MCF 10A (cell line): ENCODE measurements around the gene TCF12. TPM values are rescaled to one million over a fixed set of nuclear protein-coding genes. Genes with fewer than 3 reads are reported as not detected.

Experiments used
- BruUV-seq: library from RNA; stranded (reverse); fragments of 400-500 nt; replicated peaks from 2 replicates; lab custom pipeline; 2021; lab: Mats Ljungman, UMichigan
- CTCF ChIA-PET: fragments of 300-600 bp; sonication (Branson Sonifier 250); formaldehyde crosslinking; extraction: SDS; loops from one replicate; lab custom pipeline; 2021; ENCODE audit warnings: antibody characterized with exemption, inconsistent platforms; lab: Yijun Ruan, JAX
- POLR2A ChIA-PET: fragments of 300-600, 350-650 bp; sonication (Branson Sonifier 250); formaldehyde crosslinking; extraction: SDS; loops from one replicate; lab custom pipeline; 2020; ENCODE audit warnings: antibody characterized with exemption, inconsistent platforms; lab: Yijun Ruan, JAX
- DNase-seq: peaks from one replicate; pipeline ENCODE4 v3.0.0-alpha.2; 2018; ENCODE audit not compliant: unreplicated experiment
- H3K27ac Mint-ChIP-seq: one replicate; pipeline ENCODE4 v1.8.0; 2022; ENCODE audit warnings: mild to moderate bottlenecking, low read depth, mixed read lengths; ENCODE audit not compliant: unreplicated experiment
- H3K27me3 Mint-ChIP-seq: one replicate; pipeline ENCODE4 v1.8.0; 2022; ENCODE audit warnings: mixed read lengths; ENCODE audit not compliant: insufficient read depth, unreplicated experiment
- H3K36me3 Mint-ChIP-seq: one replicate; pipeline ENCODE4 v1.8.0; 2022; ENCODE audit warnings: mild to moderate bottlenecking, moderate library complexity, mixed read lengths; ENCODE audit not compliant: insufficient read depth, unreplicated experiment
- H3K4me1 Mint-ChIP-seq: one replicate; pipeline ENCODE4 v1.8.0; 2022; ENCODE audit warnings: mixed read lengths; ENCODE audit not compliant: insufficient read depth, unreplicated experiment
- H3K4me3 Mint-ChIP-seq: one replicate; pipeline ENCODE4 v1.8.0; 2022; ENCODE audit warnings: mild to moderate bottlenecking, moderate library complexity, mixed read lengths; ENCODE audit not compliant: unreplicated experiment
- H3K9me3 Mint-ChIP-seq: one replicate; pipeline ENCODE4 v1.8.0; 2022; ENCODE audit warnings: mixed read lengths; ENCODE audit not compliant: unreplicated experiment
- CTCF ChIP-seq: fragments of 200-600 bp; IDR thresholded peaks from one replicate; pipeline ENCODE4 v1.8.0; 2022; ENCODE audit warnings: antibody characterized with exemption, mild to moderate bottlenecking; ENCODE audit not compliant: unreplicated experiment
- intact Hi-C: fragments of 100-400 bp; cut with micrococcal nuclease; formaldehyde crosslinking; loops from 2 replicates; pipeline ENCODE4 v1.14.1; 2022
- total RNA-seq: library from RNA; stranded (reverse); gene quantifications from 2 replicates; pipeline ENCODE4 v1.2.3, GENCODE V29; 2022

TCF12 gene
- total RNA-seq, 1 experiment from 2014 or later = 140 TPM

- no peaks in the 10 kb centered on the region for H3K4me1 Mint-ChIP-seq
- H3K9me3 Mint-ChIP-seq = no peaks in the 10 kb centered on the region
- peaks cover 11% of the 10 kb centered on the region for H3K36me3 Mint-ChIP-seq
- H3K27me3 Mint-ChIP-seq = no peaks in the 10 kb centered on the region
- no peak overlapping the region for H3K27ac Mint-ChIP-seq
- intact Hi-C loops = no loop called here
- no peak for DNase-seq
- POLR2A ChIA-PET = interaction anchor here (0.8 kb wide), 1 partner anchor 12 kb away, joined by 3 read pairs; no protein-coding TSS in a partner anchor
- no peak for TF ChIP-seq CTCF
- H3K4me3 Mint-ChIP-seq = no peak overlapping the region
- BruUV-seq = no TSS peak
- CTCF ChIA-PET = interaction anchor here (0.7 to 0.8 kb wide), 2 partner anchors 12 to 100 kb away, joined by 3 read pairs; no protein-coding TSS in a partner anchor
Measured at GRCh38 chr15:57037548-57037947, 119.1 kb downstream of the TCF12 start.

GRCh38 chr15:57038040-57038439, 119.6 kb downstream of the TCF12 start:
- ChIA-PET CTCF (interaction anchor here (0.7 to 0.8 kb wide), 2 partner anchors 12 to 100 kb away, joined by 3 read pairs; no protein-coding TSS in a partner anchor), POLR2A (interaction anchor here (0.8 to 0.9 kb wide), 2 partner anchors 8 to 13 kb away, joined by 3 read pairs; no protein-coding TSS in a partner anchor)
- Mint-ChIP-seq H3K27ac (no peak overlapping the region), H3K36me3 (peaks cover 11% of the 10 kb centered on the region), H3K27me3 (no peaks in the 10 kb centered on the region), H3K4me3 (no peak overlapping the region), H3K4me1 (no peaks in the 10 kb centered on the region), H3K9me3 (no peaks in the 10 kb centered on the region)
- no peak for TF ChIP-seq CTCF
- BruUV-seq = no TSS peak
- intact Hi-C loops = no loop called here
- DNase-seq = no peak

- no TSS peak for BruUV-seq
- H3K4me3 Mint-ChIP-seq = no peak overlapping the region
- intact Hi-C loops = no loop called here
- no peak for TF ChIP-seq CTCF
- peaks cover 11% of the 10 kb centered on the region for H3K36me3 Mint-ChIP-seq
- H3K27me3 Mint-ChIP-seq = no peaks in the 10 kb centered on the region
- ChIA-PET CTCF (no interaction called here), POLR2A (interaction anchor here (0.9 kb wide), 1 partner anchor 8 kb away, joined by 3 read pairs; no protein-coding TSS in a partner anchor)
- no peaks in the 10 kb centered on the region for H3K4me1 Mint-ChIP-seq
- H3K9me3 Mint-ChIP-seq = no peaks in the 10 kb centered on the region
- DNase-seq = no peak
- no peak overlapping the region for H3K27ac Mint-ChIP-seq
Measured at GRCh38 chr15:57038496-57038895, 120.1 kb downstream of the TCF12 start.

GRCh38 chr15:57041416-57041815, 123.0 kb downstream of the TCF12 start:
- H3K27ac Mint-ChIP-seq = no peak overlapping the region
- H3K4me1 Mint-ChIP-seq = no peaks in the 10 kb centered on the region
- no peak for DNase-seq
- no peaks in the 10 kb centered on the region for H3K27me3 Mint-ChIP-seq
- ChIA-PET POLR2A (interaction anchor here (0.7 to 0.8 kb wide), 2 partner anchors 11 to 551 kb away, joined by 3 read pairs; no protein-coding TSS in a partner anchor), CTCF (no interaction called here)
- BruUV-seq = no TSS peak
- no peak overlapping the region for H3K4me3 Mint-ChIP-seq
- intact Hi-C loops = no loop called here
- no peak for TF ChIP-seq CTCF
- no peaks in the 10 kb centered on the region for H3K9me3 Mint-ChIP-seq
- peaks cover 9% of the 10 kb centered on the region for H3K36me3 Mint-ChIP-seq
